Measurements from ENCODE around the gene SUZ12.
"Not testable (repeated sequence)": the region's sequence is repeated elsewhere in the genome, so short reads cannot be mapped to it uniquely, and the experiment has no call there.

SUZ12 gene

GRCh38 chr17:32042266-32042665 is 105.5 kb downstream of the SUZ12 start:
- not testable (repeated sequence) for DNase-seq

GRCh38 chr17:32045611-32046010 is 108.8 kb downstream of the SUZ12 start:
- DNase-seq: not testable (repeated sequence)

- DNase-seq: not testable (repeated sequence)
Observed at GRCh38 chr17:32047663-32048062, 110.9 kb downstream of the SUZ12 start.
